Measurements from ENCODE around the gene PHLDB1.

GRCh38 chr11:118690553-118691304 lies 83.3 kb downstream of the PHLDB1 start:
- TF ChIP-seq CTCF (IDR thresholded peaks at IDR 0.05; ENCODE audit: low read depth, low read length, missing input control), result no peak
- TF ChIP-seq JUND (IDR thresholded peaks at IDR 0.05), result no peak
- TF ChIP-seq EGR1 (IDR thresholded peaks at IDR 0.05; ENCODE audit: low read depth in 2 of 2), result no peak
- no peak for TF ChIP-seq RXRA (IDR thresholded peaks at IDR 0.05)
- no peak for TF ChIP-seq RAD21 (IDR thresholded peaks at IDR 0.05)
- TF ChIP-seq MAX (IDR thresholded peaks at IDR 0.05), result no peak
- TF ChIP-seq TAF1 (conservative IDR thresholded peaks at IDR 0.05), result no peak
- no peak for TF ChIP-seq ATF3 (IDR thresholded peaks at IDR 0.05)
- no peak for TF ChIP-seq SP1 (IDR thresholded peaks at IDR 0.05)
- no peak for TF ChIP-seq YY1 (IDR thresholded peaks at IDR 0.05)
- TF ChIP-seq FOXA1 (IDR thresholded peaks at IDR 0.05), result no peak
- no peak for TF ChIP-seq REST (IDR thresholded peaks at IDR 0.05)
